ENCODE data around the gene HSPA1L. TPM values are rescaled to one million over a fixed set of nuclear protein-coding genes. Genes with fewer than 3 reads are reported as not detected.
"Not testable (repeated sequence)": the region's sequence is repeated elsewhere in the genome, so short reads cannot be mapped to it uniquely, and the experiment has no call there.

HSPA1L gene
- total RNA-seq, 2 experiments from 2014 or later, result 1.7 to 1.8 TPM

DNA sequence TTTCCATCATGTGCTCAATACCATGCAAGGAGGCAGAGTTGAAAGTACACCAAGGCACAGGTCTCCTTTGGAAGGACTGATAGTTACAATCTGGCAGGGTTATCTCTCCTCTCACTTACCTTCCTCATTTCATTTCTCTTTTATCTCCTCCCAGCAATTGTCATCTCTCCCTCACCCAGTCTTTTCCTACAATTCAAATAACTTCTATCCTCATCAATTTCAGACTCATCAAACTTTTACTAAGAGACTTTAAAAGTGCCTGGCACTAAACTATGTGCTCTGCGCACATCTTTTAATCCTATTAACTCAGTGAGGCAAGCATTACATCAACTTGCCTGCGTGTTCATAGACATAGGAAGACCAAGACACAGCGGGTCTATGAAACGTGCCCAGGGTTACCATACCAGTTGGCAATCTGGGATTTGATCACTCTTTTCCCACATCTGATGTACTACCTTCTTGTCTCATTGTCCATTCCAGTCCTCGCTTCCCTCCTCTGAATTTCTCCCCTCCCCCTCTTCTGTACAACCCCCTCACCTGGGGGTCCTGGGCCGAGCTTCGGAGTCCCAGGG is 20.7 kb downstream of the HSPA1L start:
- Mint-ChIP-seq H3K27ac (peak overlapping the region; percentile 54), H3K4me1 (ENCODE audit: low read depth) (peaks cover 42% of the 10 kb centered on the region), H3K27me3 (no peaks in the 10 kb centered on the region), H3K36me3 (ENCODE audit: low read depth) (peaks cover 41% of the 10 kb centered on the region), H3K4me3 (peak overlapping the region; percentile 78), H3K9me3 (no peaks in the 10 kb centered on the region)
- ChIA-PET CTCF (interaction anchor here (1.7 to 2.4 kb wide), 3 partner anchors 12 to 141 kb away, joined by 4 to 27 read pairs (median 9); partner anchors contain the start of genes DDAH2 and LSM2), POLR2A (interaction anchor here (0.6 to 3.2 kb wide), 8 partner anchors 12 to 142 kb away, joined by 3 to 28 read pairs (median 11); partner anchors contain the start of genes BAG6, HSPA1A, HSPA1B and HSPA1L)
- no peaks in the 10 kb centered on the region for H3K27me3 ChIP-seq (ENCODE audit: control insufficient read depth in 1 of 2, insufficient read depth in 2 of 2, low read length in 2 of 2)
- peaks cover 11% of the 10 kb centered on the region for H3K36me3 ChIP-seq (ENCODE audit: insufficient read depth, low read length)
- peak overlapping the region; percentile 70 to 90 for H3K27ac ChIP-seq (ENCODE audit: low read depth in 1 of 2, low read length in 2 of 2)
- DNase-seq (peak in 2 of 14 experiments; percentile 45 to 47), ATAC-seq (ENCODE audit: poor library complexity) (no peak)
- H3K4me3 ChIP-seq (ENCODE audit: low read length), result peak overlapping the region; percentile 77
- no peaks in the 10 kb centered on the region for H3K9me3 ChIP-seq (ENCODE audit: control insufficient read depth in 1 of 2, insufficient read depth in 1 of 2, low read length in 2 of 2)
- peaks cover 51% of the 10 kb centered on the region for H3K4me1 ChIP-seq (ENCODE audit: insufficient read depth, low read length)
- intact Hi-C loops (cut with DNase I, micrococcal nuclease), result loop anchor here (2.0 kb wide), 4 partner anchors 20 to 64 kb away; partner anchors contain the start of genes HSPA1A (in 1 of the 2), HSPA1B (in 1 of the 2) and HSPA1L (in 1 of the 2)
- TF ChIP-seq, protein P1, sequence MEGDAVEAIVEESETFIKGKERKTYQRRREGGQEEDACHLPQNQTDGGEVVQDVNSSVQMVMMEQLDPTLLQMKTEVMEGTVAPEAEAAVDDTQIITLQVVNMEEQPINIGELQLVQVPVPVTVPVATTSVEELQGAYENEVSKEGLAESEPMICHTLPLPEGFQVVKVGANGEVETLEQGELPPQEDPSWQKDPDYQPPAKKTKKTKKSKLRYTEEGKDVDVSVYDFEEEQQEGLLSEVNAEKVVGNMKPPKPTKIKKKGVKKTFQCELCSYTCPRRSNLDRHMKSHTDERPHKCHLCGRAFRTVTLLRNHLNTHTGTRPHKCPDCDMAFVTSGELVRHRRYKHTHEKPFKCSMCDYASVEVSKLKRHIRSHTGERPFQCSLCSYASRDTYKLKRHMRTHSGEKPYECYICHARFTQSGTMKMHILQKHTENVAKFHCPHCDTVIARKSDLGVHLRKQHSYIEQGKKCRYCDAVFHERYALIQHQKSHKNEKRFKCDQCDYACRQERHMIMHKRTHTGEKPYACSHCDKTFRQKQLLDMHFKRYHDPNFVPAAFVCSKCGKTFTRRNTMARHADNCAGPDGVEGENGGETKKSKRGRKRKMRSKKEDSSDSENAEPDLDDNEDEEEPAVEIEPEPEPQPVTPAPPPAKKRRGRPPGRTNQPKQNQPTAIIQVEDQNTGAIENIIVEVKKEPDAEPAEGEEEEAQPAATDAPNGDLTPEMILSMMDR (IDR thresholded peaks at IDR 0.05), result no peak

GRCh38 chr6:31793927-31794245 is 21.2 kb downstream of the HSPA1L start:
- H3K27me3 Mint-ChIP-seq; H3K4me3 ChIP-seq (ENCODE audit: low read length); DNase-seq; H3K27ac ChIP-seq (ENCODE audit: low read depth in 1 of 2, low read length in 2 of 2); CTCF ChIA-PET; H3K9me3 Mint-ChIP-seq; H3K9me3 ChIP-seq (ENCODE audit: control insufficient read depth in 1 of 2, insufficient read depth in 1 of 2, low read length in 2 of 2); ATAC-seq (ENCODE audit: poor library complexity); H3K27me3 ChIP-seq (ENCODE audit: control insufficient read depth in 1 of 2, insufficient read depth in 2 of 2, low read length in 2 of 2): not testable (repeated sequence)
- H3K27ac Mint-ChIP-seq, result peak overlapping the region; percentile 79
- H3K36me3 Mint-ChIP-seq (ENCODE audit: low read depth), result peaks cover 46% of the 10 kb centered on the region
- H3K4me1 Mint-ChIP-seq (ENCODE audit: low read depth), result peaks cover 42% of the 10 kb centered on the region
- H3K4me1 ChIP-seq (ENCODE audit: insufficient read depth, low read length), result peaks cover 52% of the 10 kb centered on the region
- H3K4me3 Mint-ChIP-seq, result peak overlapping the region; percentile 78
- POLR2A ChIA-PET, result interaction anchor here (0.6 kb wide), 1 partner anchor 141 kb away, joined by 3 read pairs; the partner anchor contains the start of gene BAG6
- intact Hi-C loops (cut with DNase I, micrococcal nuclease), result loop anchor here (2.0 kb wide), 4 partner anchors 21 to 63 kb away; partner anchors contain the start of genes HSPA1A (in 1 of the 2), HSPA1B (in 1 of the 2) and HSPA1L (in 1 of the 2)
- H3K36me3 ChIP-seq (ENCODE audit: insufficient read depth, low read length), result peaks cover 13% of the 10 kb centered on the region

GRCh38 chr6:31792761-31793171 is 22.3 kb downstream of the HSPA1L start:
- ATAC-seq (ENCODE audit: poor library complexity) (no peak), DNase-seq (peak in 1 of 14 experiments; percentile 49)
- Histone ChIP-seq H3K9me3 (ENCODE audit: control insufficient read depth in 1 of 2, insufficient read depth in 1 of 2, low read length in 2 of 2) (no peaks in the 10 kb centered on the region), H3K27me3 (ENCODE audit: control insufficient read depth in 1 of 2, insufficient read depth in 2 of 2, low read length in 2 of 2) (no peaks in the 10 kb centered on the region), H3K36me3 (ENCODE audit: insufficient read depth, low read length) (peaks cover 13% of the 10 kb centered on the region), H3K4me1 (ENCODE audit: insufficient read depth, low read length) (peaks cover 45% of the 10 kb centered on the region), H3K4me3 (ENCODE audit: low read length) (no peak overlapping the region), H3K27ac (ENCODE audit: low read depth in 1 of 2, low read length in 2 of 2) (no peak overlapping the region)
- TF ChIP-seq, protein P1 (IDR thresholded peaks at IDR 0.05), result no peak
- ChIA-PET CTCF (no interaction called here), POLR2A (no interaction called here)
- Mint-ChIP-seq H3K4me3 (no peak overlapping the region), H3K9me3 (no peaks in the 10 kb centered on the region), H3K27ac (no peak overlapping the region), H3K27me3 (no peaks in the 10 kb centered on the region), H3K4me1 (ENCODE audit: low read depth) (peaks cover 36% of the 10 kb centered on the region), H3K36me3 (ENCODE audit: low read depth) (peaks cover 45% of the 10 kb centered on the region)
- intact Hi-C loops (cut with DNase I, micrococcal nuclease), result no loop called here
